ENCODE measurements around the gene PPP1R37.

Gene PPP1R37

DNA sequence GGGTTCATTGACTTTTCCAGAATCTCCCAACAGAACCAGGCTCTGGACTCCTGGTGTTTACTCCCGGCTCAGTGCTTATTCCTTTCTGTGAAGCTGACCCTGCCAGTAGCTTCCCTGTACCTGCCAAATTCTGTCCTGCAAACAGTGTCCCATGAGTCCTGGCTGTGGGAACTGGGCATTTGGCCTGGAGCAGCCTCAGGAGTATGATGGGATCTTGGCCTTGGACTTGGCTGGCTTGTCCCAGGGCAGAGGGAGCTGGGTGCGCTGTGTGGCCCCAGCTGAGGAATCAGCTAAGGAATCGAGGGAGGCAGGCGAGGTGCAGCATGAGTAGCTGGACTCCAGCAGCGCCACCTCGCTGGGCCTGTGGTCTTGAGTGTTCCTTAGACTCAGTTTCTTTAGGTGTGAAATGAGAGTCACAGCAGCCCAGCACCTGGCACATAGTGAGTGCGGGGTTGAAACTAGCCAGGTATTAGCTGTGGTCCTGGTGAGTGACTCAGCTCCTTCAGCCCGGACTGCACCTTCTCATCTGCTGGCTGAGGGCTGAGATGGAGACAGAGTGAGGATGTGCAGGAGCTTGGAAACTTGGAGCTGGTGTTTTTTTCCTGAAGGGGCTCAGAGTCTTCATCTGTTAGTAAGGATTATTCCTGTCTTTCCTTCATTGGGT is 43.8 kb upstream of the PPP1R37 start:
- Histone ChIP-seq H3K4me3 (ENCODE audit: low read depth, low read length) (no peak overlapping the region), H3K36me3 (ENCODE audit: control insufficient read depth in 2 of 2, insufficient read depth in 1 of 2, low read length in 2 of 2) (peaks cover 56 to 69% of the 10 kb centered on the region in 2 experiments), H3K4me1 (ENCODE audit: control insufficient read depth, insufficient read depth, low read length) (no peaks in the 10 kb centered on the region), H3K27ac (ENCODE audit: extremely low read depth, low read depth, low read length) (no peak overlapping the region), H3K9me3 (ENCODE audit: control insufficient read depth, insufficient read depth, low read depth, low read length) (no peaks in the 10 kb centered on the region)
- CTCF ChIA-PET: interaction anchor here (0.6 to 2.3 kb wide), 3 partner anchors 11 to 59 kb away, joined by 3 to 20 read pairs (median 3); no protein-coding TSS in a partner anchor
- POLR2A ChIA-PET: interaction anchor here (0.5 to 4.2 kb wide), 4 partner anchors 10 to 1251 kb away, joined by 3 to 35 read pairs (median 4); partner anchors contain the start of genes CLASRP and ZNF296
- TF ChIP-seq ZBTB20 (tag by site-specific recombination; IDR thresholded peaks at IDR 0.05): peak; percentile 64
- no peak for TF ChIP-seq ZNF140 (tag by site-specific recombination; IDR thresholded peaks at IDR 0.05)

DNA sequence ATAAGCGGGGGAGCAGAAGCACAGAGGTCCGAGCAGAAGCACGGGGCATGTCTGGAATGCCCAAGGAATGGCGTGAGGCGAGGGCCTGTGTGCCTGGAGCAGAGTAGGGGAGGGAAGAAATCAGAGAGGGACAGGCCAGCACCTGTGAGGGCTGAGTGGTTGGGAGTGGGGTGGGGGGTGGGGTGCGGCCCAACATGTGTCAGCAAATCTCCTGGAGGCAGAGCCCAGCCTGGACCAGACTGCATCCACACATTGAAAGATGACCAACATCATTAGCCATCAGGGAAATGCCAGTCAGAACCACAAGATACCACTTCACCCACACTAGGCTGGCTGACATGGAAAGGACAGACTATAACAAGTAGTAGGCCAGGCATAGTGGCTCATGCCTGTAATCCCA is 42.9 kb upstream of the PPP1R37 start:
- peaks cover 58 to 69% of the 10 kb centered on the region in 2 experiments for H3K36me3 ChIP-seq (ENCODE audit: control insufficient read depth in 2 of 2, insufficient read depth in 1 of 2, low read length in 2 of 2)
- ChIA-PET POLR2A (interaction anchor here (0.5 to 4.2 kb wide), 4 partner anchors 11 to 1250 kb away, joined by 3 to 35 read pairs (median 4); partner anchors contain the start of genes CLASRP and ZNF296), CTCF (interaction anchor here (1.2 to 2.3 kb wide), 2 partner anchors 10 to 359 kb away, joined by 6 to 20 read pairs; no protein-coding TSS in a partner anchor)
- no peaks in the 10 kb centered on the region for H3K4me1 ChIP-seq (ENCODE audit: control insufficient read depth, insufficient read depth, low read length)
- no peak overlapping the region for H3K27ac ChIP-seq (ENCODE audit: extremely low read depth, low read depth, low read length)
- TF ChIP-seq ZNF585B (tag by site-specific recombination; IDR thresholded peaks at IDR 0.05): no peak
- TF ChIP-seq MYNN (tag by site-specific recombination; IDR thresholded peaks at IDR 0.05; ENCODE audit: borderline replicate concordance): no peak
- no peak for TF ChIP-seq YY1 (tag by site-specific recombination; IDR thresholded peaks at IDR 0.05)
- TF ChIP-seq ZNF19 (tag by site-specific recombination; IDR thresholded peaks at IDR 0.05; ENCODE audit: low read depth): no peak
- TF ChIP-seq ZFP69B (tag by site-specific recombination; IDR thresholded peaks at IDR 0.05): no peak
- TF ChIP-seq, protein P1, sequence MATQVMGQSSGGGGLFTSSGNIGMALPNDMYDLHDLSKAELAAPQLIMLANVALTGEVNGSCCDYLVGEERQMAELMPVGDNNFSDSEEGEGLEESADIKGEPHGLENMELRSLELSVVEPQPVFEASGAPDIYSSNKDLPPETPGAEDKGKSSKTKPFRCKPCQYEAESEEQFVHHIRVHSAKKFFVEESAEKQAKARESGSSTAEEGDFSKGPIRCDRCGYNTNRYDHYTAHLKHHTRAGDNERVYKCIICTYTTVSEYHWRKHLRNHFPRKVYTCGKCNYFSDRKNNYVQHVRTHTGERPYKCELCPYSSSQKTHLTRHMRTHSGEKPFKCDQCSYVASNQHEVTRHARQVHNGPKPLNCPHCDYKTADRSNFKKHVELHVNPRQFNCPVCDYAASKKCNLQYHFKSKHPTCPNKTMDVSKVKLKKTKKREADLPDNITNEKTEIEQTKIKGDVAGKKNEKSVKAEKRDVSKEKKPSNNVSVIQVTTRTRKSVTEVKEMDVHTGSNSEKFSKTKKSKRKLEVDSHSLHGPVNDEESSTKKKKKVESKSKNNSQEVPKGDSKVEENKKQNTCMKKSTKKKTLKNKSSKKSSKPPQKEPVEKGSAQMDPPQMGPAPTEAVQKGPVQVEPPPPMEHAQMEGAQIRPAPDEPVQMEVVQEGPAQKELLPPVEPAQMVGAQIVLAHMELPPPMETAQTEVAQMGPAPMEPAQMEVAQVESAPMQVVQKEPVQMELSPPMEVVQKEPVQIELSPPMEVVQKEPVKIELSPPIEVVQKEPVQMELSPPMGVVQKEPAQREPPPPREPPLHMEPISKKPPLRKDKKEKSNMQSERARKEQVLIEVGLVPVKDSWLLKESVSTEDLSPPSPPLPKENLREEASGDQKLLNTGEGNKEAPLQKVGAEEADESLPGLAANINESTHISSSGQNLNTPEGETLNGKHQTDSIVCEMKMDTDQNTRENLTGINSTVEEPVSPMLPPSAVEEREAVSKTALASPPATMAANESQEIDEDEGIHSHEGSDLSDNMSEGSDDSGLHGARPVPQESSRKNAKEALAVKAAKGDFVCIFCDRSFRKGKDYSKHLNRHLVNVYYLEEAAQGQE (tag by site-specific recombination; IDR thresholded peaks at IDR 0.05): no peak
- no peak for TF ChIP-seq ZNF510 (tag by site-specific recombination; IDR thresholded peaks at IDR 0.05; ENCODE audit: insufficient replicate concordance)
- no peak for TF ChIP-seq ZNF776 (tag by site-specific recombination; IDR thresholded peaks at IDR 0.05; ENCODE audit: borderline replicate concordance)
- TF ChIP-seq ZNF629 (tag by site-specific recombination; IDR thresholded peaks at IDR 0.05): no peak
- no peak for TF ChIP-seq ZNF184 (tag by site-specific recombination; IDR thresholded peaks at IDR 0.05)
- no peak for TF ChIP-seq ZNF549 (tag by site-specific recombination; IDR thresholded peaks at IDR 0.05)
- no peak for TF ChIP-seq ZNF560 (tag by site-specific recombination; IDR thresholded peaks at IDR 0.05; ENCODE audit: borderline replicate concordance)
- TF ChIP-seq GLI2 (tag by site-specific recombination; IDR thresholded peaks at IDR 0.05; ENCODE audit: borderline replicate concordance, low read depth): no peak
- no peak overlapping the region for H3K4me3 ChIP-seq (ENCODE audit: low read depth, low read length)
- H3K9me3 ChIP-seq (ENCODE audit: control insufficient read depth, insufficient read depth, low read depth, low read length): no peaks in the 10 kb centered on the region

- ChIA-PET POLR2A (interaction anchor here (0.6 to 4.2 kb wide), 2 partner anchors 13 to 58 kb away, joined by 3 to 35 read pairs; partner anchors contain the start of gene CLASRP), CTCF (interaction anchor here (0.5 to 1.4 kb wide), 3 partner anchors 8 to 361 kb away, joined by 4 to 10 read pairs (median 5); no protein-coding TSS in a partner anchor)
- no peak for TF ChIP-seq ZNF701 (tag by site-specific recombination; IDR thresholded peaks at IDR 0.05)
- TF ChIP-seq ZNF354C (tag by site-specific recombination; IDR thresholded peaks at IDR 0.05; ENCODE audit: borderline replicate concordance, low read depth): no peak
- TF ChIP-seq ZNF561 (tag by site-specific recombination; IDR thresholded peaks at IDR 0.05; ENCODE audit: borderline replicate concordance): no peak
- no peak for TF ChIP-seq YY2 (tag by site-specific recombination; IDR thresholded peaks at IDR 0.05)
- TF ChIP-seq, protein P2, sequence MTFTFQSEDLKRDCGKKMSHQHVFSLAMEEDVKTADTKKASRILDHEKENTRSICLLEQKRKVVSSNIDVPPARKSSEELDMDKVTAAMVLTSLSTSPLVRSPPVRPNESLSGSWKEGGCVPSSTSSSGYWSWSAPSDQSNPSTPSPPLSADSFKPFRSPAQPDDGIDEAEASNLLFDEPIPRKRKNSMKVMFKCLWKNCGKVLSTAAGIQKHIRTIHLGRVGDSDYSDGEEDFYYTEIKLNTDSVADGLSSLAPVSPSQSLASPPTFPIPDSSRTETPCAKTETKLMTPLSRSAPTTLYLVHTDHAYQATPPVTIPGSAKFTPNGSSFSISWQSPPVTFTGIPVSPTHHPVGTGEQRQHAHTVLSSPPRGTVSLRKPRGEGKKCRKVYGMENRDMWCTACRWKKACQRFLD (tag by site-specific recombination; IDR thresholded peaks at IDR 0.05): no peak
- TF ChIP-seq RBAK (tag by site-specific recombination; IDR thresholded peaks at IDR 0.05): no peak
- no peak for TF ChIP-seq ZNF658 (tag by site-specific recombination; IDR thresholded peaks at IDR 0.05)
- TF ChIP-seq ZNF585B (tag by site-specific recombination; IDR thresholded peaks at IDR 0.05): no peak
- Histone ChIP-seq H3K36me3 (ENCODE audit: control insufficient read depth in 2 of 2, insufficient read depth in 1 of 2, low read length in 2 of 2) (peaks cover 43 to 69% of the 10 kb centered on the region in 2 experiments), H3K4me3 (ENCODE audit: low read depth, low read length) (no peak overlapping the region), H3K27ac (ENCODE audit: extremely low read depth, low read depth, low read length) (no peak overlapping the region), H3K9me3 (ENCODE audit: control insufficient read depth, insufficient read depth, low read depth, low read length) (no peaks in the 10 kb centered on the region), H3K4me1 (ENCODE audit: control insufficient read depth, insufficient read depth, low read length) (no peaks in the 10 kb centered on the region)
These were observed 40.9 kb upstream of the PPP1R37 start for GRCh38 chr19:45051929-45052579.

Data from HEK293 (cell line).